Mesendoderm (in vitro differentiated cells): ENCODE measurements around the gene VPS26B.
A peak's percentile ranks its signal among the peaks of the same experiment; 100 is the strongest.

Experiments
- DNase-seq: peaks from one replicate; pipeline ENCODE4 v3.0.0; 2013
- H2AK5ac ChIP-seq: 2 replicates; pipeline ENCODE4 v1.6.1; 2013; ENCODE audit warnings: low read length, inconsistent platforms
- H2BK120ac ChIP-seq: 2 replicates; pipeline ENCODE4 v1.6.1; 2013; ENCODE audit warnings: low read depth, mild to moderate bottlenecking, low read length, moderate library complexity, mixed read lengths
- H2BK15ac ChIP-seq: replicated peaks from 2 replicates; pipeline ENCODE4 v1.6.1; 2013; ENCODE audit warnings: low read depth, mild to moderate bottlenecking, moderate library complexity
- H2BK5ac ChIP-seq: 2 replicates; pipeline ENCODE4 v1.6.1; 2013; ENCODE audit warnings: low read length, inconsistent platforms
- H3K18ac ChIP-seq: 2 replicates; pipeline ENCODE4 v1.6.1; 2013; ENCODE audit warnings: mild to moderate bottlenecking, low read length, mixed read lengths
- H3K23ac ChIP-seq: one replicate; pipeline ENCODE4 v1.6.1; 2013; ENCODE audit warnings: low read length
- H3K27ac ChIP-seq: 2 replicates; pipeline ENCODE4 v1.5.1; 2013; ENCODE audit warnings: low read depth, mild to moderate bottlenecking, inconsistent platforms, low read length, moderate library complexity
- H3K27me3 ChIP-seq: 2 replicates; pipeline ENCODE4 v1.6.1; 2013; ENCODE audit warnings: low read length, control low read depth, mild to moderate bottlenecking, inconsistent platforms; ENCODE audit not compliant: insufficient read depth, poor library complexity
- H3K36me3 ChIP-seq: 2 replicates; pipeline ENCODE4 v1.6.1; 2013; ENCODE audit warnings: low read length, inconsistent platforms; ENCODE audit not compliant: control insufficient read depth, insufficient read depth
- H3K4ac ChIP-seq: one replicate; pipeline ENCODE4 v1.6.1; 2013; ENCODE audit warnings: low read depth, mild to moderate bottlenecking, low read length, moderate library complexity
- H3K4me1 ChIP-seq: 2 replicates; pipeline ENCODE4 v1.6.1; 2013; ENCODE audit warnings: low read depth, low read length, inconsistent platforms; ENCODE audit not compliant: control insufficient read depth
- H3K4me2 ChIP-seq: 2 replicates; pipeline ENCODE4 v1.6.1; 2013; ENCODE audit warnings: low read length
- H3K4me3 ChIP-seq: 2 replicates; pipeline ENCODE4 v1.5.1; 2013; ENCODE audit warnings: mild to moderate bottlenecking, low read length
- H3K56ac ChIP-seq: one replicate; pipeline ENCODE4 v1.6.1; 2013; ENCODE audit warnings: low read length
- H3K79me1 ChIP-seq: 2 replicates; pipeline ENCODE4 v1.6.1; 2013; ENCODE audit warnings: low read length, inconsistent platforms
- H3K79me2 ChIP-seq: 2 replicates; pipeline ENCODE4 v1.6.1; 2013; ENCODE audit warnings: mild to moderate bottlenecking, low read length; ENCODE audit not compliant: control insufficient read depth, insufficient read depth
- H3K9ac ChIP-seq: 2 replicates; pipeline ENCODE4 v1.6.1; 2013; ENCODE audit warnings: low read length, inconsistent platforms
- H4K5ac ChIP-seq: one replicate; pipeline ENCODE4 v1.6.1; 2013; ENCODE audit warnings: low read length
- H4K8ac ChIP-seq: one replicate; pipeline ENCODE4 v1.6.1; 2013; ENCODE audit warnings: low read depth, mild to moderate bottlenecking, control low read depth, low read length, moderate library complexity
- WGBS: extraction: QIAGEN DNeasy Blood & Tissue Kit; methylation state at CpG from one replicate; pipeline ENCODE4 v1.1.7; 2013; ENCODE audit warnings: low lambda C conversion rate, missing lambda C conversion rate; ENCODE audit not compliant: insufficient coverage; ENCODE audit errors: extremely low coverage; 5-methylcytosine and 5-hydroxymethylcytosine counted together

Gene VPS26B

DNA sequence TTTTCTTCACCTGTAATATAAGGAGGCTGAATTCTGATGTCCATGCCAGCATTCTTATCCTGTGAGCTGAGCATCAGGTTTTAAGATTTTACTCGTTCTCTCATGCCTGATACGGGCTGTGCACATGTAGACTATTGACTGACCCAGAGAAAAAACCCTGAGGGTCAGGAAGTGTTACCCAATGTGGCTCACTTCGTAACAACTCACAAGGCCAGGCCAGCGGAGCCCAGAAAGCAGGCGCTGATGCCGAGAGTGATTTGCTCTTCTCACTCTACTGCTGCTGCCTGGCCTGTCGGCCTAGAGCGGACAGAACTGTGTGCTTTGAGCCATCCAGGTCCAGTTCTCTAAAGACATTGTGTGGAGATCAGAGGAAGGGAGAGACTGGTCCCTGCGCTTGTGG is 17.9 kb downstream of the VPS26B start:
- Histone ChIP-seq H4K5ac (no peak overlapping the region), H3K27ac (no peak overlapping the region), H3K4me3 (no peak overlapping the region), H3K4me1 (peaks cover under 1% of the 10 kb centered on the region), H3K56ac (no peak overlapping the region), H2BK5ac (no peak overlapping the region), H4K8ac (no peak overlapping the region), H3K4ac (no peak overlapping the region), H2BK15ac (no peak overlapping the region), H2BK120ac (no peak overlapping the region), H3K18ac (no peak overlapping the region), H3K4me2 (no peak overlapping the region), H3K23ac (no peak overlapping the region), H3K9ac (no peak overlapping the region), H3K79me2 (no peaks in the 10 kb centered on the region), H3K36me3 (peaks cover 3% of the 10 kb centered on the region), H2AK5ac (no peak overlapping the region), H3K27me3 (no peaks in the 10 kb centered on the region), H3K79me1 (no peaks in the 10 kb centered on the region)
- DNase-seq = no peak
- WGBS = no CpG with 5 or more reads among the region's 9 CpGs

DNA sequence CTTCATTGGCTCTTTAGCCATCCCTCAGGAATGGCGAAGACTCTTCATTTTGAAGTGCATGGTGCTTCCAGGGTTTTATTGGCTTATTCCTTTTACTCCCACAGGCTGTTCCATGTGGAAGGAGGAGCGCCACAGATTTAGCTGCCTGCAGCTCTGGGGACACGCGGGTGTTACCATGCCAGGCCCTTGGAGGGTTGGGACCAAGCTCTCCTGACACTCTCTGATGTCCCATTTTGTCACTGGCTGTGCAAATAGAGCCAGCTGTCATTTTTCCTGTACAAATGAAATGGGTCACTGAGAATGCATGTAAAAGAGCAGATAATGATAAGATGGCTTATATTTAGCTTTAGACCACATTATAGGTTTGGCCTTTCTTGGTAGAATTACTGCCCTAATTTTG is 19.4 kb downstream of the VPS26B start:
- Histone ChIP-seq H3K18ac (no peak overlapping the region), H3K79me1 (no peaks in the 10 kb centered on the region), H3K56ac (no peak overlapping the region), H4K8ac (no peak overlapping the region), H3K4ac (no peak overlapping the region), H3K79me2 (no peaks in the 10 kb centered on the region), H3K4me2 (no peak overlapping the region), H3K4me3 (no peak overlapping the region), H2BK5ac (no peak overlapping the region), H3K23ac (no peak overlapping the region), H3K36me3 (peaks cover 5% of the 10 kb centered on the region), H2AK5ac (no peak overlapping the region), H2BK15ac (no peak overlapping the region), H3K9ac (no peak overlapping the region), H3K27ac (no peak overlapping the region), H4K5ac (no peak overlapping the region), H3K4me1 (no peaks in the 10 kb centered on the region), H3K27me3 (no peaks in the 10 kb centered on the region), H2BK120ac (no peak overlapping the region)
- WGBS = no CpG with 5 or more reads among the region's 4 CpGs
- no peak for DNase-seq

DNA sequence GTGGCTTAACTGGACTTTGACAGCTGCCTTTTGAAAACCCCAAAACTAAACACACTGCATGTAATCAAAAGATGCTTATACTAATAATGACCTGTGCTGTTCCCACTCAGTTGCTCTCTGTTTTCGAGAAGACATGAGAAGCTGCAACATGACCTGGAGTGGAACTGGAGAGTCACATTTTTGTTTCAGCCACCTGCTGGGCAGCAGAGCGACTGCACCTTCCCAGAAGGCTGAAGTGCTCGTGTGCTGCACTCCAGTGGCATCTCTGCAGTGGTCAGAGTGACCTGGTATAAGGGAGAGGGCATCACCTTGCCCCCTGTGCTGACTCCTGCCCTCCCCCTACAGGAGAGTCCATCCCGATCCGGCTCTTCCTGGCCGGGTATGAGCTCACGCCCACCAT is 20.1 kb downstream of the VPS26B start:
- H3K27ac ChIP-seq = no peak overlapping the region
- no peak overlapping the region for H2BK15ac ChIP-seq
- no CpG with 5 or more reads among the region's 7 CpGs for WGBS
- DNase-seq = peak; percentile 53
- H3K4me2 ChIP-seq = no peak overlapping the region
- H2BK120ac ChIP-seq = no peak overlapping the region
- no peak overlapping the region for H3K4ac ChIP-seq
- no peak overlapping the region for H3K56ac ChIP-seq
- H3K18ac ChIP-seq = no peak overlapping the region
- H3K36me3 ChIP-seq = peaks cover 5% of the 10 kb centered on the region
- no peak overlapping the region for H2BK5ac ChIP-seq
- no peak overlapping the region for H4K5ac ChIP-seq
- H3K79me2 ChIP-seq = no peaks in the 10 kb centered on the region
- H3K9ac ChIP-seq = no peak overlapping the region
- no peak overlapping the region for H3K23ac ChIP-seq
- H4K8ac ChIP-seq = no peak overlapping the region
- no peaks in the 10 kb centered on the region for H3K4me1 ChIP-seq
- H3K79me1 ChIP-seq = no peaks in the 10 kb centered on the region
- no peaks in the 10 kb centered on the region for H3K27me3 ChIP-seq
- H3K4me3 ChIP-seq = no peak overlapping the region
- no peak overlapping the region for H2AK5ac ChIP-seq

DNA sequence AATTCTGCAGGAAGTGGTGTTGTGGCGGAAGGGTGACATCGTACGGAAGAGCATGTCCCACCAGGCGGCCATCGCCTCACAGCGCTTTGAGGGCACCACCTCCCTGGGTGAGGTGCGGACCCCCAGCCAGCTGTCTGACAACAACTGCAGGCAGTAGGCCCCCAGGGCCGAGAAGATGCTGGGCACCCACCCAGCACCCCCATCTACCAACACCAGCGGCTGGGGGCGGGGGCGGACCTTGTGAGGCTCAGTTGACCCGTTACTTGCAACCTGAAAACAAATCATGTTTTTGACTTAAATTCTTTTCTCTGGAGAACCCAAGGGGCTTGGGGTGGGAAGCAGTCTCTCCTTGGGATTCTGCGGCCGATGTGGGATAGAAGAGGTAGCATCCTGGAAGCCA is 21.0 kb downstream of the VPS26B start:
- Histone ChIP-seq H3K27me3 (no peaks in the 10 kb centered on the region), H2AK5ac (no peak overlapping the region), H2BK15ac (no peak overlapping the region), H4K5ac (no peak overlapping the region), H3K36me3 (peaks cover 5% of the 10 kb centered on the region), H3K4ac (no peak overlapping the region), H3K79me2 (no peaks in the 10 kb centered on the region), H4K8ac (no peak overlapping the region), H2BK120ac (no peak overlapping the region), H3K4me2 (no peak overlapping the region), H3K27ac (no peak overlapping the region), H3K4me3 (no peak overlapping the region), H2BK5ac (no peak overlapping the region), H3K18ac (no peak overlapping the region), H3K4me1 (no peaks in the 10 kb centered on the region), H3K79me1 (no peaks in the 10 kb centered on the region), H3K56ac (no peak overlapping the region), H3K9ac (no peak overlapping the region), H3K23ac (no peak overlapping the region)
- no CpG with 5 or more reads among the region's 14 CpGs for WGBS
- no peak for DNase-seq

DNA sequence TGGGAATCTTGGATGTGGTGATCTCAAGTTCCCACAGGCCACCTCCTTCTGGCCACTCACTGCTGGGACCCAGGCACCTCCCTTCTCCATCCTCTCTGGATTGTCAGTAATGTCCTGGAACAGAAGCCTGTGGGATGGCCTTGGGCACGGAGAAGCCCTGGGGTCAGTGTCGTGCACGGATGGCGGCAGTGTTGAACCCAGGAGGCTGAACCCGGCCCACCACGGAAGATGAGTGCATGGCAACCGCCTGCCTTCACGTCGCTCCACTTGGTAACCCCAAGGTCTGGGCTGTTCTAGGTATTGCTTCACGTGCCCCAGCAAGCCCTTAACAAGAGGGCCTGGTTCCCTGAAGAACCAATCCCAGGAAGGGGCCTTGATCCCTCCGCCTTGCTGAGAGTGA is 21.6 kb downstream of the VPS26B start:
- H3K56ac ChIP-seq = no peak overlapping the region
- no peak overlapping the region for H2BK120ac ChIP-seq
- no peak overlapping the region for H3K9ac ChIP-seq
- no peak for DNase-seq
- H3K4ac ChIP-seq = no peak overlapping the region
- WGBS = no CpG with 5 or more reads among the region's 11 CpGs
- H2BK5ac ChIP-seq = no peak overlapping the region
- H3K27me3 ChIP-seq = no peaks in the 10 kb centered on the region
- H2AK5ac ChIP-seq = no peak overlapping the region
- no peak overlapping the region for H3K4me3 ChIP-seq
- H3K79me2 ChIP-seq = no peaks in the 10 kb centered on the region
- H4K5ac ChIP-seq = no peak overlapping the region
- H4K8ac ChIP-seq = no peak overlapping the region
- no peaks in the 10 kb centered on the region for H3K79me1 ChIP-seq
- H3K27ac ChIP-seq = no peak overlapping the region
- no peak overlapping the region for H2BK15ac ChIP-seq
- no peak overlapping the region for H3K18ac ChIP-seq
- H3K4me1 ChIP-seq = no peaks in the 10 kb centered on the region
- H3K23ac ChIP-seq = no peak overlapping the region
- H3K4me2 ChIP-seq = no peak overlapping the region
- peaks cover 5% of the 10 kb centered on the region for H3K36me3 ChIP-seq

DNA sequence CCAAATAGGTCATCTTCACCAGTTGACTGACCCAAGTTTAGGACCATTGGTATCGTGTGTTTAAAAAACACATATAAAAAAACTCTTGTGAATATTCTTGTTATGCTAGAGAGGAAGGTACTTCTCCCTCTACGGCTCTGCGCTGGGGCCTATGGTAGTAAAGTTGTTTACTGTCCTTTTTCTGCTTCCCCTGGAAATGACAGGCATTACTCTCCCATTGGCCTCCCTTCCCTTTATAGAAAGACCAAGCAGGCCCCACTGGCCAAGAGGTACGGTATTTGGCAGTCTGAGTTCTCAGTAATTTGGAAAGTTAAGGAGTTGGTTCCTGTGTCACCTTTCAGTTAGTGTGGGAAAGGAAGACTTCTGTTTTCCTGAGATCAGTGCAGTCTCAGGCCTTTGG is 22.2 kb downstream of the VPS26B start:
- H3K56ac ChIP-seq = no peak overlapping the region
- no peak overlapping the region for H2BK120ac ChIP-seq
- no peak overlapping the region for H2BK15ac ChIP-seq
- H3K4me3 ChIP-seq = no peak overlapping the region
- H4K8ac ChIP-seq = no peak overlapping the region
- no peak overlapping the region for H2AK5ac ChIP-seq
- H4K5ac ChIP-seq = no peak overlapping the region
- no peak overlapping the region for H3K23ac ChIP-seq
- no peak overlapping the region for H3K4ac ChIP-seq
- H3K4me2 ChIP-seq = no peak overlapping the region
- H3K9ac ChIP-seq = no peak overlapping the region
- H3K18ac ChIP-seq = no peak overlapping the region
- no peak for DNase-seq
- H3K27ac ChIP-seq = no peak overlapping the region
- H2BK5ac ChIP-seq = no peak overlapping the region
- no peaks in the 10 kb centered on the region for H3K79me1 ChIP-seq
- H3K27me3 ChIP-seq = no peaks in the 10 kb centered on the region
- WGBS = no CpG with 5 or more reads among the region's 4 CpGs
- H3K36me3 ChIP-seq = peaks cover 5% of the 10 kb centered on the region
- H3K79me2 ChIP-seq = no peaks in the 10 kb centered on the region
- no peaks in the 10 kb centered on the region for H3K4me1 ChIP-seq
